HepG2 (cell line): ENCODE measurements around the gene RRAGA. TPM values are rescaled to one million over a fixed set of nuclear protein-coding genes. Genes with fewer than 3 reads are reported as not detected.

Experiments used
- ATAD3A ChIP-seq: sonication (generic); formaldehyde crosslinking; IDR thresholded peaks from 2 replicates; pipeline ENCODE4 v1.4.0; 2020; ENCODE audit warnings: missing genetic modification reagents
- ATF2 ChIP-seq: sonication (generic); formaldehyde crosslinking; IDR thresholded peaks from 2 replicates; pipeline ENCODE4 v1.4.0; 2020; ENCODE audit warnings: missing genetic modification reagents
- CENPT ChIP-seq: sonication (generic); formaldehyde crosslinking; IDR thresholded peaks from 2 replicates; pipeline ENCODE4 v1.8.0; 2022; ENCODE audit warnings: low read depth, mild to moderate bottlenecking, moderate library complexity, missing genetic modification reagents
- HCFC1 ChIP-seq: fragments of 150-350 bp; IDR thresholded peaks from 2 replicates; pipeline ENCODE4 v1.6.1; 2014; ENCODE audit warnings: low read depth, low read length
- JUND ChIP-seq: sonication (generic); formaldehyde crosslinking; IDR thresholded peaks from 2 replicates; pipeline ENCODE4 v1.8.0; 2022; ENCODE audit warnings: mild to moderate bottlenecking, missing genetic modification reagents
- KLF6 ChIP-seq: IDR thresholded peaks from 2 replicates; pipeline ENCODE4 v1.8.0; 2016; ENCODE audit warnings: missing biosample characterization, missing genetic modification reagents
- NFAT5 ChIP-seq: sonication (generic); formaldehyde crosslinking; IDR thresholded peaks from 2 replicates; pipeline ENCODE4 v1.4.0; 2020; ENCODE audit warnings: missing genetic modification reagents
- POGZ ChIP-seq: sonication (generic); formaldehyde crosslinking; IDR thresholded peaks from 2 replicates; pipeline ENCODE4 v1.4.0; 2020; ENCODE audit warnings: mild to moderate bottlenecking, missing genetic modification reagents
- SIN3B ChIP-seq: fragments of 150-350 bp; IDR thresholded peaks from 2 replicates; pipeline ENCODE4 v1.6.1; 2014; ENCODE audit warnings: low read length
- SP1 ChIP-seq, 2 experiments: fragments of 450-650 bp in 1 of 2; sonication (generic) in 1 of 2; formaldehyde crosslinking in 1 of 2; IDR thresholded peaks; 2 replicates each; pipeline versions ENCODE4 v1.4.0 to v1.6.1; 2016 to 2020; ENCODE audit warnings: missing genetic modification reagents in 1 of 2
- THRA ChIP-seq: sonication (generic); formaldehyde crosslinking; IDR thresholded peaks from 2 replicates; pipeline ENCODE4 v1.4.0; 2020; ENCODE audit warnings: missing genetic modification reagents, borderline replicate concordance
- TP53 ChIP-seq: sonication (generic); formaldehyde crosslinking; conservative IDR thresholded peaks from 2 replicates; pipeline ENCODE4 v1.4.0; 2020; ENCODE audit warnings: missing genetic modification reagents
- ZBTB7A ChIP-seq: sonication (generic); formaldehyde crosslinking; IDR thresholded peaks from 2 replicates; pipeline ENCODE4 v1.8.0; 2022; ENCODE audit warnings: mild to moderate bottlenecking, missing genetic modification reagents
- ZBTB7B ChIP-seq: sonication (generic); formaldehyde crosslinking; IDR thresholded peaks from 2 replicates; pipeline ENCODE4 v1.4.0; 2020; ENCODE audit warnings: missing genetic modification reagents
- ZNF225 ChIP-seq: sonication (generic); formaldehyde crosslinking; IDR thresholded peaks from 2 replicates; pipeline ENCODE4 v1.4.0; 2020; ENCODE audit warnings: mild to moderate bottlenecking, missing genetic modification reagents
- ZNF264 ChIP-seq: sonication (generic); formaldehyde crosslinking; IDR thresholded peaks from 2 replicates; pipeline ENCODE4 v1.4.0; 2020; ENCODE audit warnings: missing genetic modification reagents
- ZNF337 ChIP-seq: sonication (generic); formaldehyde crosslinking; IDR thresholded peaks from 2 replicates; pipeline ENCODE4 v1.5.1; 2020; ENCODE audit warnings: missing genetic modification reagents, low read depth, mild to moderate bottlenecking, borderline replicate concordance
- ZNF710 ChIP-seq: sonication (generic); formaldehyde crosslinking; IDR thresholded peaks from 2 replicates; pipeline ENCODE4 v1.5.0; 2020; ENCODE audit warnings: mild to moderate bottlenecking, missing genetic modification reagents, borderline replicate concordance
- polyA plus RNA-seq, 8 experiments: library from polyadenylated mRNA; depleted of rRNA in 3 of 8; stranded (reverse) in 7 of 8; unstranded in 1 of 8; fragments of >200 nt; fragmentation: Illumina TruSeq in 4 of 8; extraction: Trizol in 4 of 8; gene quantifications; 2 replicates each; pipeline versions ENCODE4 v1.2.1 to v1.2.3, GENCODE V29; 2011 to 2016; ENCODE audit warnings: low read depth in 4 of 8, missing spikeins in 1 of 8, mixed read lengths in 1 of 8; ENCODE audit not compliant: insufficient read depth in 1 of 8
- total RNA-seq, 5 experiments: library from RNA; depleted of rRNA; stranded (reverse); fragments of >200 nt; fragmentation: Illumina TruSeq; extraction: Trizol; gene quantifications; 2 replicates each; pipeline ENCODE4 v1.2.3, GENCODE V29; 2016; ENCODE audit warnings: low read depth in 1 of 5

The RRAGA gene
- total and polyA plus RNA-seq, 2 of the 13 experiments (the other 11 are each of a cell fraction or from before 2014, with no cell fraction given): 37.5 to 118 TPM

GRCh38 chr9:19048966-19049916, at the start of gene RRAGA (continued):
- TF ChIP-seq HCFC1: no peak; the same call in none of the 2 replicates
- TF ChIP-seq JUND: no peak
- no peak for TF ChIP-seq ZBTB7A
- no peak for TF ChIP-seq ZBTB7B (CRISPR knock-in tag)
- no peak; the same call in 1 of the 2 replicates for TF ChIP-seq ZNF225 (CRISPR knock-in tag)
- 0 out of 2 replicates have a peak, but pooled peaks have one; percentile 41 for TF ChIP-seq ZNF264 (CRISPR knock-in tag)
- no peak for TF ChIP-seq SIN3B
- peak; percentile 98 for TF ChIP-seq POGZ (CRISPR knock-in tag)
- TF ChIP-seq SP1 (IDR thresholded peaks at IDR 0.05): no peak
- no peak; the same call in 1 of the 2 replicates for TF ChIP-seq SP1 (CRISPR knock-in tag; IDR thresholded peaks at IDR 0.05)
- no peak; the same call in 1 of the 2 replicates for TF ChIP-seq CENPT
- TF ChIP-seq THRA (CRISPR knock-in tag): no peak
- TF ChIP-seq ZNF337 (CRISPR knock-in tag): peak; percentile 76; the same call in 1 of the 2 replicates
- peak; percentile 81 for TF ChIP-seq ZNF710 (CRISPR knock-in tag)
- peak; percentile 84; the same call in 1 of the 2 replicates for TF ChIP-seq NFAT5 (CRISPR knock-in tag)
- no peak for TF ChIP-seq TP53 (CRISPR knock-in tag)
- TF ChIP-seq KLF6 (CRISPR knock-in tag): peak; percentile 87; the same call in 1 of the 2 replicates
- TF ChIP-seq ATF2 (CRISPR knock-in tag): 0 out of 2 replicates have a peak, but pooled peaks have one; percentile 23
- no peak for TF ChIP-seq ATAD3A (CRISPR knock-in tag)
